ENCODE results near the gene TMPRSS9. TPM values are rescaled to one million over a fixed set of nuclear protein-coding genes. Genes with fewer than 3 reads are reported as not detected.

The TMPRSS9 gene
- total RNA-seq, 3 donors from 2014 or later (not counting 1 experiment from before 2014, with no cell fraction given) = not detected

DNA sequence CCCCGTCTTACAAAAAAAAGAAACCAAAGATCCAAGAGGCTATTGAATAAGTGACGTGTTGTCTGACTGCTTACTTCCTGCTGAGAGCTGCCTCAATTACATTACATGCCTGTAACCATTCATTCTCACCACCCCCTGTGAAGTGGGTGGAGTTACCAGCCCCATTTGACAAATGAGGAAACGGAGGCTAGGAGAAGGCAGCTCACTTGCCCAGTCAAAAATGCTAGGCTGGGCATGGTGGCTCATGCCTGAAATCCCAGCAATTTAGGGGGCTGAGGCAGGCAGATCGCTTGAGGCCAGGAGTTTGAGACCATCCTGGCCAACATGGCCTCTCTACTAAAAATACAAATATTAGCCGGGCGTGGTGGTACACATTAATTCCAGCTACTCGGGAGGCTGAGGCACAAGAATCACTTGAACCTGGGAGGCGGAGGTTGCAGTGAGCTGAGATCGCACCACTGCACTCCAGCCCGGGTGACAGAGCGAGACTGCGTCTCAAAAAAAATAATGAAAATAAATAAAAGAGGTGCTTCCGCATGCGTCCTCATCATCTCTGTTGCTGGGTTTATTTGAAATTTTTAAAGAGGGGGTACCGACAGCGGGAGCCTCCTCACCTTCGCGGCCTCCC, 32.2 kb upstream of the TMPRSS9 start:
- Mint-ChIP-seq H3K27me3 (ENCODE audit: low read depth in 2 of 2) (no peaks in the 10 kb centered on the region), H3K36me3 (no peaks in the 10 kb centered on the region), H3K4me1 (peaks cover 25 to 57% of the 10 kb centered on the region in 2 donors), H3K4me3 (peak overlapping the region; percentile 99), H3K9me3 (no peaks in the 10 kb centered on the region), H3K27ac (peak overlapping the region; percentile 91 to 98)
- TF ChIP-seq, protein P1, sequence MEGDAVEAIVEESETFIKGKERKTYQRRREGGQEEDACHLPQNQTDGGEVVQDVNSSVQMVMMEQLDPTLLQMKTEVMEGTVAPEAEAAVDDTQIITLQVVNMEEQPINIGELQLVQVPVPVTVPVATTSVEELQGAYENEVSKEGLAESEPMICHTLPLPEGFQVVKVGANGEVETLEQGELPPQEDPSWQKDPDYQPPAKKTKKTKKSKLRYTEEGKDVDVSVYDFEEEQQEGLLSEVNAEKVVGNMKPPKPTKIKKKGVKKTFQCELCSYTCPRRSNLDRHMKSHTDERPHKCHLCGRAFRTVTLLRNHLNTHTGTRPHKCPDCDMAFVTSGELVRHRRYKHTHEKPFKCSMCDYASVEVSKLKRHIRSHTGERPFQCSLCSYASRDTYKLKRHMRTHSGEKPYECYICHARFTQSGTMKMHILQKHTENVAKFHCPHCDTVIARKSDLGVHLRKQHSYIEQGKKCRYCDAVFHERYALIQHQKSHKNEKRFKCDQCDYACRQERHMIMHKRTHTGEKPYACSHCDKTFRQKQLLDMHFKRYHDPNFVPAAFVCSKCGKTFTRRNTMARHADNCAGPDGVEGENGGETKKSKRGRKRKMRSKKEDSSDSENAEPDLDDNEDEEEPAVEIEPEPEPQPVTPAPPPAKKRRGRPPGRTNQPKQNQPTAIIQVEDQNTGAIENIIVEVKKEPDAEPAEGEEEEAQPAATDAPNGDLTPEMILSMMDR (IDR thresholded peaks at IDR 0.05) = no peak
- intact Hi-C loops (cut with micrococcal nuclease) = loop anchor here (1.0 to 10.0 kb wide), 2 partner anchors 53 to 92 kb away; partner anchors contain the start of genes PLEKHJ1 and SF3A2
- H3K9me3 ChIP-seq (ENCODE audit: control insufficient read depth, insufficient read depth, low read length) = no peaks in the 10 kb centered on the region
- peaks cover 66% of the 10 kb centered on the region for H3K4me1 ChIP-seq (ENCODE audit: control insufficient read depth, insufficient read depth, low read length)
- H3K27me3 ChIP-seq (ENCODE audit: control insufficient read depth, insufficient read depth, low read length) = no peaks in the 10 kb centered on the region
- peak overlapping the region; percentile 93 for H3K4me3 ChIP-seq (ENCODE audit: low read length)
- peak overlapping the region; percentile 78 for H3K27ac ChIP-seq (ENCODE audit: low read length)
- WGBS (ENCODE audit: insufficient coverage) = under 1% methylated on average over 18 of the region's 18 CpGs
- peak in 1 of 2 donors; percentile 79 for DNase-seq
- H3K36me3 ChIP-seq (ENCODE audit: control insufficient read depth, insufficient read depth, low read length) = peaks cover 11% of the 10 kb centered on the region
- ATAC-seq = peak; percentile 58 to 79 (median 70)

DNA sequence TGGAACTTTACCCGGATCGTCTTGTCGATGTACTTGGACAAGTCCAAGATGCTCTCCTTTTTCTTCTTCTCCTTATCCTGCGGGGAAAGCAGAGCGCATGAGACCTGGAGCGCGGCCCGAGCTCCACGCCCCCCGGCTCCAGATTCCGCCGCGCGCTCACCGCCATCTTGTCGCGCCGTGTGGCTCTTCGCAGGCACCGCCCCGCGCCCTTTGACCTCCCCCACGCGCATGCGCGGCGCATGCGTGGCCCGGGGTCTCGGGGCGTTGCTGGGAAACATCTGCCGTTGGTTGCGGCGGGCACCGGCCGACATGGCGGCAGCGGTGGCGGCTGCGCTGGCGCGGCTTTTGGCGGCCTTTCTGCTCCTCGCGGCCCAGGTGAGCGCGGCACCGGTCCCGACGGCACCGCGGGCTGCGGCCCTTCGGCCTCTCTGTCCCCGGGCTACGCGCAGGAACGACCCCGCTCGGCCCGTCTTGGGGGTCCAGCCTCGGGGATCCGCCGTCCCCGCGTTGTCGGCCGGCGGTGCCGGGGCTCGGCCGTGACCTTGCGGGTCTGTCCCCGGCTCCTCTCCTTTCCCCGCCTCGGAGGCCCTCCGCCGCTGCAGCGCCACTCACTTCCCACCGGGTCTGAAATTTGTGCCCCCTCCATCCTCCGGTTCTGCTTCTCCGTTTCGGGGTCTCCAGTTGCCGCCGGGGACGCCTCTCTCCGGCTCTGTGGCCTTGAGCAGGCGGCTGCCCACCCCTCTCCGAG, 31.5 kb upstream of the TMPRSS9 start, which contains the start of the genes LSM7 and SPPL2B:
Gene LSM7, minus strand, starts transcription at position 186 of the 748 bp plus-strand sequence. Its CDS starts 20 bp downstream, at position 166.
Gene SPPL2B, plus strand, starts transcription at position 284 of the 748 bp plus-strand sequence. Its CDS starts 26 bp downstream, at position 310.
- H3K27ac Mint-ChIP-seq = peak within 1 kb of the TSS; percentile 91 to 98
- TF ChIP-seq, protein P1 (IDR thresholded peaks at IDR 0.05) = no peak
- peaks cover 25 to 57% of the 10 kb centered on the region in 2 donors for H3K4me1 Mint-ChIP-seq
- peak within 1 kb of the TSS; percentile 99 for H3K4me3 Mint-ChIP-seq
- Histone ChIP-seq H3K27ac (ENCODE audit: low read length) (peak within 1 kb of the TSS; percentile 78), H3K4me3 (ENCODE audit: low read length) (peak within 1 kb of the TSS; percentile 93), H3K27me3 (ENCODE audit: control insufficient read depth, insufficient read depth, low read length) (no peaks in the 10 kb centered on the region), H3K36me3 (ENCODE audit: control insufficient read depth, insufficient read depth, low read length) (peaks cover 8% of the 10 kb centered on the region), H3K9me3 (ENCODE audit: control insufficient read depth, insufficient read depth, low read length) (no peaks in the 10 kb centered on the region), H3K4me1 (ENCODE audit: control insufficient read depth, insufficient read depth, low read length) (peaks cover 73% of the 10 kb centered on the region)
- H3K9me3 Mint-ChIP-seq = no peaks in the 10 kb centered on the region
- no peaks in the 10 kb centered on the region for H3K36me3 Mint-ChIP-seq
- DNase-seq = peak; percentile 95 to 98
- under 1% methylated on average over 89 of the region's 89 CpGs for WGBS (ENCODE audit: insufficient coverage)
- intact Hi-C loops (cut with micrococcal nuclease) = loop anchor here (1.0 to 10.0 kb wide), 2 partner anchors 54 to 92 kb away; partner anchors contain the start of genes PLEKHJ1 and SF3A2
- ATAC-seq = peak; percentile 87 to 90 (median 89)
- no peaks in the 10 kb centered on the region for H3K27me3 Mint-ChIP-seq (ENCODE audit: low read depth in 2 of 2)

DNA sequence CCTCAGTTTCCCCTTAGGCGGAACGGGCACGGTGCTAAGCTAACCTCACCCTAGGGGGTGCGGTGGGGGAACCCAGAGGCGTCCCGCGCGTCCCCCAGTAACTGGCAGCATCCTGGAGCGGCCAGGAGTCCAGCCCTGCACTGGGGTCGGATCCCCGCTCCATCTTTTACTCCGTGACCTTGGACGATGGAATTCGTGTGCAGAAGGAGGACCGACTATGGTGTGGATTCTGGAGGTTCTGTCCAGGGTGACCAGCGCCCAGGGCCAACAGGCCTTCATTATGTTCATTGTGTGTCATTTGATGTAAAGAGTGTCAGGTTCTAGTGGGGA, 31.0 kb upstream of the TMPRSS9 start:
- DNase-seq = no peak

More for the DNA sequence above, 31.0 kb upstream of the TMPRSS9 start:
- H3K4me3 Mint-ChIP-seq = peak overlapping the region; percentile 93
- H3K9me3 ChIP-seq (ENCODE audit: control insufficient read depth, insufficient read depth, low read length) = no peaks in the 10 kb centered on the region
- intact Hi-C loops (cut with micrococcal nuclease) = loop anchor here (10.0 kb wide), 1 partner anchor 54 kb away; no protein-coding TSS in a partner anchor
- 8% methylated on average over 16 of the region's 16 CpGs for WGBS (ENCODE audit: insufficient coverage)
- peaks cover 25 to 57% of the 10 kb centered on the region in 2 donors for H3K4me1 Mint-ChIP-seq
- no peaks in the 10 kb centered on the region for H3K36me3 Mint-ChIP-seq
- H3K9me3 Mint-ChIP-seq = no peaks in the 10 kb centered on the region
- peaks cover 8% of the 10 kb centered on the region for H3K36me3 ChIP-seq (ENCODE audit: control insufficient read depth, insufficient read depth, low read length)
- no peak for ATAC-seq
- TF ChIP-seq, protein P1 (IDR thresholded peaks at IDR 0.05) = no peak
- H3K27ac ChIP-seq (ENCODE audit: low read length) = peak overlapping the region; percentile 49
- H3K27me3 Mint-ChIP-seq (ENCODE audit: low read depth in 2 of 2) = no peaks in the 10 kb centered on the region
- H3K4me3 ChIP-seq (ENCODE audit: low read length) = peak overlapping the region; percentile 93
- no peaks in the 10 kb centered on the region for H3K27me3 ChIP-seq (ENCODE audit: control insufficient read depth, insufficient read depth, low read length)
- H3K4me1 ChIP-seq (ENCODE audit: control insufficient read depth, insufficient read depth, low read length) = peaks cover 78% of the 10 kb centered on the region
- H3K27ac Mint-ChIP-seq = peak overlapping the region; percentile 91 to 98

Data from natural killer cell (primary cell).